Cerebellar cortex (tissue), 1 donor: Measurements from ENCODE around the gene DEFB118.
"Not testable (repeated sequence)": the region's sequence is repeated elsewhere in the genome, so short reads cannot be mapped to it uniquely, and the experiment has no call there.

Experiments used
- DNase-seq: peaks from one replicate; pipeline ENCODE4 v3.0.0-alpha.2; 2015; ENCODE audit warnings: low spot score

Gene DEFB118

GRCh38 chr20:31368301-31368700 lies at the start of gene DEFB118:
TSS of gene DEFB118 (plus strand) at chr20:31368601. CDS start at chr20:31368651, 50 bp downstream.
- no peak for DNase-seq

GRCh38 chr20:31322504-31322903 lies 45.9 kb upstream of the DEFB118 start:
- no peak for DNase-seq

- no peak for DNase-seq
Observed at GRCh38 chr20:31330893-31331292, 37.5 kb upstream of the DEFB118 start.

GRCh38 chr20:31341470-31341869 lies 26.9 kb upstream of the DEFB118 start:
- DNase-seq = no peak

- no peak for DNase-seq
Observed at GRCh38 chr20:31355981-31356380, 12.4 kb upstream of the DEFB118 start.

GRCh38 chr20:31363295-31363694 lies 5.1 kb upstream of the DEFB118 start:
- no peak for DNase-seq

- not testable (repeated sequence) for DNase-seq
Observed at GRCh38 chr20:31364272-31364671, 4.1 kb upstream of the DEFB118 start.

GRCh38 chr20:31374346-31374745 lies 5.9 kb downstream of the DEFB118 start:
- DNase-seq = no peak

- no peak for DNase-seq
Observed at GRCh38 chr20:31390490-31390889, 22.1 kb downstream of the DEFB118 start, which contains the start of gene DEFB119. TSS of gene DEFB119 (minus strand) at chr20:31390590. CDS start at chr20:31390483, 107 bp downstream.

- no peak for DNase-seq
Observed at GRCh38 chr20:31392836-31393235, 24.4 kb downstream of the DEFB118 start.

- DNase-seq = no peak
Observed at GRCh38 chr20:31394900-31395299, 26.5 kb downstream of the DEFB118 start.

- no peak for DNase-seq
Observed at GRCh38 chr20:31403886-31404285, 35.5 kb downstream of the DEFB118 start.

GRCh38 chr20:31406115-31406514 lies 37.7 kb downstream of the DEFB118 start, which contains the start of gene DEFB121:
TSS of gene DEFB121 (minus strand) at chr20:31406215. CDS start at chr20:31406152, 63 bp downstream.
- DNase-seq = no peak

GRCh38 chr20:31410011-31410410 lies 41.6 kb downstream of the DEFB118 start:
- no peak for DNase-seq

GRCh38 chr20:31414381-31414780 lies 46.0 kb downstream of the DEFB118 start:
- DNase-seq = no peak

GRCh38 chr20:31415653-31416052 lies 47.3 kb downstream of the DEFB118 start:
- no peak for DNase-seq

- no peak for DNase-seq
Observed at GRCh38 chr20:31418307-31418706, 49.9 kb downstream of the DEFB118 start.
